Activated CD8-positive, alpha-beta memory T cell treated with anti-CD3 and anti-CD28 coated beads for 4 hours (primary cell): ENCODE data around the gene CEP164.
"Not testable (repeated sequence)": the region's sequence is repeated elsewhere in the genome, so short reads cannot be mapped to it uniquely, and the experiment has no call there.

Experiments
- DNase-seq, 2 donors: peaks; one replicate each; pipeline ENCODE4 v3.0.0-alpha.2; 2020; ENCODE audit warnings: low read depth in 2 of 2

The CEP164 gene

DNA sequence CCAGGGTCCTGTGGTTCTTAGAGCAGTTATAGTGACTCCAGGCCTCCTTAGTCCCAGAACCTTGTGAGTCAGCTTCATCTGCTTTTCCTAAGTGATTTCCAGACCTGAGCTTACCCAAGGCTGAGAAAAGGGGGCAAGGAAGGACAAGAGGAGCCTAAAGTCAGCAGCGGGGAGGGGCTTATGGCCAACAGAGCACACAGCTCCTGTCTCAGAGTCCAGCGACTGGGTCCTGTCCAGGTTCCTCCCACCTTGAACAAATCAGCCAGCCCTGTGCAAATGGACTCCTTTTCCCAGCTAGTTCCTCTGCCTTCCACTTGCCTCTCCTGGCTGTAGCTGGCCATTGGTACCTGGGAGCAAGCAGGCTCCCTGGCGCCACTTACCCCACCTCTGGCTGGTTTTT lies 22.5 kb upstream of the CEP164 start:
- DNase-seq = no peak

DNA sequence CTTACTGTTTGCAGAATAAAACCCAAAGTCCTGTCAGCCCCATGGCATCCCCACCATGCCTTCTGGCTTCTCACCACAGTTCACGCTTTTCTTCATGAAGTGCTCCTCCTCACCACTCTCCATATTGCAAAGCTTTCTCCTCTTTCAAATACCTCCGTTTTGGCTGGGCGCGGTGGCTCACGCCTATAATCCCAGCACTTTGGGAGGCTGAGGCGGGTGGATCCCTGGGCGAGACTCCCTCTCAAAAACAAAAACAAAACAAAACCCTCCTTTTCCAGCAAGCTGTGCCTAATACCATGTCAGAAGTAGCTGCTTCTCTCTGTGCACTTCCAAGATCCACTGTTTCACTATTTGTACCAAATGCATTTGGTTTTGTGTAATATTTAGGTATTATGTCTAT lies 18.3 kb upstream of the CEP164 start:
- no peak for DNase-seq

DNA sequence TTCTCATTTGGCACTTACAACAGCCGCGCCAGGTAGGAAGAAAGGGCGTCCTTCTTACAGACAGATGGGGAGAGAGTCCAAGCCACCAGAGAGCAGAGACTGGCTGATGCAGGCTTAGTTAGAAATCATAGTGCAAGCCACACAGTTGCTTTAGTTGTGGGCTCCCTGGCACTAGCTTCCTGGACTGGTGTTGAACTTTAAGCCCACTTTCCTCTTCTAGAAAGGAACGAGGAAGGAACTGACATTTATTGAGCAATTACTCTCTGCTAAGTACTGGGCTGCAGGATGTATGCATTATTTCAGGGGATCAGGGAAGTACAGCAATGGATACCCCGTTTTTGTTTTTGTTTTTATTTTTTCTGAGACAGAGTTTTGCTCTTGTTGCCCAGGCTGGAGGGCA lies 14.6 kb upstream of the CEP164 start:
- DNase-seq = no peak

DNA sequence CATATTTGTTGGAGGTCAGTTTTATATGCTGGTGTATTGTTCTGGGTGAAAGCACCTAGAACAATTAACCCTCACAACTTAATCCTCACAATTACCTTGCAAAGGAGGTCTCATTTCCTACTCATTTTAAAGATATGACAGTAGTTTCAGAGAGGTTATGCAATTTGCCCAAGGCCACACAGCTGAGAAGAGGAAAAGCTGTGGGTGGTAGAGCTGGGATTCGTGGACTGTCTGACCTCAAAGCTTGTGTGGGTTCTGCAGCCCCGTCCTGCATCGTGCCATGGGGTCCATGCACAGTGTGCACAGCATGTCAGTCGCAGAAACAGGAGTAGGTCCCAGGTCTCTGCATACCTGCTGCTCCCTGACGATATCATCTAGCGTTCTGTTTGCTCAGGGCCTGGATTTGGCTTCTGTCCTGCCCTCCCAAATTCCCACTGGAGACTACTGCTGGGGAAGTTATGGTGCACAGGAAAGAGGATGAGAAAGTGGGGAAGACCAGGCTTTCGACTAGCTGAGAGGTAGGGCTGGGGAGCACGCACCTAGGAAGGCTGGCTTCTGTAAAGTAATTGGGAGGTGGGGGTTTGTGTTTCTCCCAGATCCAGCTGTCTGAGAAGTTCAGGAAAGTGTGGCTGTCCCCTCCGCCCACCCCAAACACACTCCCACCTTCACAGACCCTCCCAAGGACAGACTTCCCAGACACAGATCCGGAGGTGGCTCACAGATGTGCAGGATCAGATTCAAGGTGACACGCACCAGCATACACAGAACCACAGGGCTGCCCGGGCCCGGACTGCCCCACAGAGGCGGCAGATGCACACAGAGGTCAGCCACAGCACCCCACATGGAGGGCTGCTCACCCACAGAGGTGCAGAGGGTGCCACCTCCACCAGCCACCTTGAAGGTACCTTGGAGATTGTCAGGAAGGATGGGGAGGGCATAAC lies 13.6 kb upstream of the CEP164 start:
- DNase-seq = no peak

DNA sequence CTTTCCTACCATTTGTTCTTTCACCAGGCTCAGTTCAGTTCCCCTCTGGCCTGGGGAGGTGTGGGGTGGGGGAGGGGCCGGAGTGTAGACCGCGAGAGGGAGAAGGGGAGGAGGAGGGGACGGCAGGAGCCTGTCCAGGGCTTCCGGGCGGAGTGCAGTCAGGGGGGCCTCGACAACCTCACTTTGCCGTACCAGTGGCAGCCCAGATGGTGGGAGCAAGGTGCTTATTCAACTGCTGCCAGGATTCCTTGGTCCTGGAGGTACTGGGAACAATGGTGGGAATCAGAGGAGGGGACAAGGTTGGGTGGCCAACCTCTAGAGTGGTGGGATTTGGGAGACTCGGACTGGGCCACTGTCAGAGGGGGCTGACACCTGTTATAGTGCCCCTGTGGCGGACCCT lies 12.8 kb upstream of the CEP164 start:
- no peak for DNase-seq

DNA sequence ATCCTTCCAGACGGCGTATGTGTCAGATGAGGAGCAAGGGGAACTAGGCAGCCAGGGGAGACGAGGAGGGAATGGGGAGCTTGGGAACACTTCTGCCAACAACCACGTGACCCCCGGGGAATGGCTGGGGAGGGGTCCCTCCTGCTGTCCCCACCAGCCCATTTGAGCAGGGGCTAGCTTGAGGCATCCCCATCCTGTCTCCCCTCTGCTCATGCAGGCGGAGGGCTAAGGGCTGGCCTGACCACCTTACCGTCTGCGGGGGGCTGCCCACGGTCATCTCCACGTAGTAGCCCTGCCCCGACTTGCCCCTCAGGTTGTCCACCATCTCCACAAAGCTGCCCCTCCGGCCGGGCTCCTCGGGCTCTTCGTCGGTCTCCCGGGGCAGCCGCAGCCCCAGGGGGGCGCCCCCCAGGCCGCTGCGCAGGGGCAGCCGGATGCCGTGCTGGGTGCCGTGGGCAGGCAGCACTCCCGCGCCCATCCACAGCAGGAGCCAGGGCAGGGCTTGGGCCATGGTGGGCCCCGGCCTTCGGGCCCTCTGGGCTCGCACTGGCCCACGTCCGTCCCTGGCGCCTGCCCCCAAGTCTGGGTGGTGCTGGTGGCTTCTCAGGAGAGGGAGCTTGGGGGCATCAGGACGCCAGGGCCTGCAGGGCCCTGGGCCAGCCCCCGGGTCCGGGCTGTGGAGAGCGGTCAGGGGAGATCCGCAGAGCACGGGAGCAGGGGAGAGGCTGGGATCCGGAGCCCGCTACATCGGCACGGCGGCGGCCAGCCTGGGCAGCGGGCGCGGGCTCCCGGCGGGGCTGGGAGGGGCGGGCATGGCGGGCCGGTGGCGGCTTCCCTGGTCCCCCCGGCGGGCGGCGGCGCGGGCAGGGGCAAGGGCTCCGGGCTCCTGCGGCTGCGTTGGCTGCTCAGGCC lies 12.1 kb upstream of the CEP164 start:
- no peak for DNase-seq

DNA sequence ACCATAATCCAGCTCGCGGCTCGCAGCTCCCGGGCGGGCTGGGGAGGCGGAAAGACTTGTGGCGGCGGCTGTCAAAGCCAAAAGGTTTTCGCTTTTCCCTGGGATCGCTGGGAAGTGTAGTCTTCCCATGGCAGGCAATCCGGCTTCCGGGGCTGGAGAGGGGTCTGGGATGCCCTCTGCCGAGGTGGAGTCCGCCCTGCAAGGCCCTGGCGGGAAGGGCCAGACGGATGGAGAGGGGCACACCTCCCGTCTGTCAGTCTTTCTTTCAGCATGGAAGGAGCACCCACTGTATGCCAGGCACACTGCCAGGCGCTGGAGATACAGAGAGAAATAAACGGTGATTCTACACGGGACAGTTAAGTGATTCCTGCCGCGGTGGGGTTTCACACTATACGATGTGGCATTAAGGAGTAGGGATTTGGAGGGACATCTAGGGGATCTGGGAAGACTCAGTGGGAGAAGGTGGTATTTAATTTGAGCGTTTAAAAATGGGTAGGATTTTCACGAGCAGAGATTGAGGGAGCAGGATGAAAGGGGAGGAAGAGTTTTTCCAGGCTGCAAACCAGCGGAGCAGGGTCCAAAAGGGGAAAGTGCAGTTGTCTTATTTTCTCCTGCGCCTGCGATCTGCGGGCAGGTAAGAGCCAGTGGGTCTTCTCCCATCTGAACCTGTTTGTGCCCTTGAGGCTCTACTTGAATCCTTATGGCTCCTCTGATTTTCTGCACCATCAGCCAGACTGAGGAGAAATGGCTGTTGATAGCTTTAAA lies 11.3 kb upstream of the CEP164 start, which contains the start of gene BACE1:
TSS of gene BACE1 (minus strand) at position 60 of the 765 bp plus-strand sequence. CDS start 461 bp downstream, outside the sequence.
- no peak for DNase-seq

DNA sequence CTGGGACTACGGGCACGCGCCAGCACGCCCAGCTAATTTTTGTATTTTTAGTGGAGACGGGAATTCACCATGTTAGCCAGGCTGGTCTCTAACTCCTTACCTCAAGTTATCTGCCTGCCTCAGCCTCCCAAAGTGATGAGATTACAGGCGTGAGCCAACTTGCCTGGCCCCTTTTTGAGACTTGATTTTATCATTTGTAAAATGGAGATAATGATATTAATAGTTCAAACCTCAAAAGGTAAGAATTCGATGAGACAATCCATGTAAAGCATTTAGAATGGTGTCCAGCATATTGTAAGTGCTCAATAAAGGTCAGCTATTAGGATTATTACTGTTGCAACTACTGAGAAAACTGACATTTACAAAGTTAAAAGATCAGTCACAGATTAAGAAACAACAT lies 8.9 kb upstream of the CEP164 start:
- DNase-seq = no peak

DNA sequence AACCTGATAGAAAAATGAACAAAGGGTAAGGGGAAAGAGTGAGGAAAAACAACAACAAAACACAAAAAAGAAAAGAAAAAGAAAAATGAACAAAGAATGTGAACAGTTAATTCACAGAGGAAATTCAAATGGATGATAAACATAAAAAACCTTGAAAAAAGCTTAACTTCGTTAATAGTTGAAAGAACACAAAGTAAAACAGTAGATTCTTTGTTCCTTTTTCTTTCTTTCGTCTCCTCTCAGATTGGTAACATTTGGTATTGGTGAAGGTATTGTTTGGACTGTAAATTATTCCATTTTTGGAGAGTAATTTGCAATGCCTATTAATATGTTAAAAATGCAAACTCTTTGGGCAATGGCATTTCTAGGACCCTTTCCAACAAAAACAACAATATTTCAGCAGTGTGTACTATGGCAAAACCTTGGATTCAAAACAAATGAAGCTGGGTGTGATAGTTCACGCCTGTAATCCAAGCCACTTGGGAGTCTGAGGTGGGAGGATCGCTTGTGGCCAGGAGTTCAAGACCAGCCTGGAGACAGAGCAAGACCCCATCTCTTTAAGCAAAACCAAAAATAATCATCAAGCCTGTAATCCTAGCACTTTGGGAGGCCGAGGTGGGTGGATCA lies 8.3 kb upstream of the CEP164 start:
- DNase-seq = no peak

DNA sequence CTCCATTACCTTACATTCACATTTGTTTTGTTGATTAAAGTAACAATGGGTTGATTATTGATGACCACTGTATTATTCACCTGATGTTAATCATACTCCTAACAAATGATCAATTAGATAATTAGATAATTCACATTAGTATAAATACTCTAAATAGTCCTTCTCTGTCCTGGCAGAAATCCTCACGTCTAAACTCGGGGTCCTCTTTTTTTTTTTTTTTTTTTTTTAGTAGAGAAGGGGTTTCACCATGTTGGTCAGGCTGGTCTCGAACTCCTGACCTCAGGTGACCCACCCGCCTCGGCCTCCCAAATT lies 443 bp upstream of the CEP164 start:
- DNase-seq = not testable (repeated sequence)

DNA sequence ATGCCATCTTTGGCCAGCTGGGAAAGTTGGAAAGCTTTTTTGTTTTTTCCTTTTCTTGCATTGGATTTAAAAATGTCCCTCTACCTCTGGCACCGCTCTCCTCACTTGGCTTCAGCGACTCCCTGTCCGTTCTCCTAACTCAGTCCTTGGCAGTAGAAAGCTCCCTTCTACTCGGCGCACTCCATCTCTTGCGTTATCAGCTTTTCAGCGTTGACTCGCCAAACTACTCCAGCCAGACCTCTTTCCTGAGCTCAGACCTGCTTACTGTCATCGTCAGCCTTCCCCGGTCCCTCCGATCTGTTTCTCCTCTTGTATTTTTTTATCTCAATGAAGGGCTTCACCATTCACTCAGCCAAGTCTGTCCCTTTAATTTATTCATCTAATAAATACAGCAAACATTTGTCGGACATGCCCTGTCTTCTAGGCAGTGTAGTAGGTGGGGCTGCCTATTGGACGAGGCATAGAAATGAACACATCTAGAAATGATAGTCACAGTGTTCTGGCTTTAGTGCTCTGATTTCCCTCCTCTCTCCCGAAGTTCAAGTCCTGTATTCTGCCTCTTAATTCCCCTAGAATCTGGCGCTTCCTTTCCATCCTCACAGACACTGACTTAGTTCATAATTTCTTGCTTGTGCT lies 839 bp downstream of the CEP164 start:
- DNase-seq = no peak

DNA sequence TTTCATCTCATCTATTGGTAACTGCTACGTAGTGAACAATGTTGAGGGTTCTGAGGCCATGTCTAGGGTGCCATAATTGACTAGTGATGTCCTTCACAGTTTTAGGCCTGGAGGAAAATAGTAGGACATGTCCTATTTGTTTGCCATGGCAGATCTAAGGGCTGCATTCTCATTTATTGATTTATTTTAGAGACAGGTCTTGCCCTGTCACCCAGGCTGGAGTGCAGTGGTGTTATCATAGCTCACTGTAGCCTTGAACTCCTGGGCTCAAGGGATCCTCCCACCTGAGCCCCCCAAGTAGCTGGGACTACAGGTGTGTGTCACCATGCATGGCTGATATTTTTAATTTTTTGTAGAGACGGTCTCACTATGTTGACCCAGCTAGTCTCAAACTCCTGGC lies 5.2 kb downstream of the CEP164 start:
- DNase-seq = no peak

DNA sequence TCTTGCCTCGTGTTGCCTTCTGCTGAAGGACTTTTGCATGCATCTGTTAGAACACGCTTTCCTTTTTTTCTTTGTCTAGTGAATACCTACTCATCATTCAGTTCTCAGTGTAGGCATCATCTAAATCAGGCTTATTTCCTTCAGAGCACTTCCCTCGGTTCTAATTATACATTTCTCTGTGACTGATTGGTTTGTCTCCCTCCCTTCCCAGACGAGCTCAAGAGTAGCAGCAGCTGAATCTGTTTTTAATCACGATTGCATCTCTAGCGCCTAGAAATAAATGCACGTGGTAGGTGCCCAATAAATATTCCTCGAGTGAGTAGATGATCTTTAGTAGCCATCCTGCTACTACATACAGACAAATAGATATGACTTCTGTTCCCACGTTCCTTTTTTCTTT lies 6.3 kb downstream of the CEP164 start:
- DNase-seq = no peak

DNA sequence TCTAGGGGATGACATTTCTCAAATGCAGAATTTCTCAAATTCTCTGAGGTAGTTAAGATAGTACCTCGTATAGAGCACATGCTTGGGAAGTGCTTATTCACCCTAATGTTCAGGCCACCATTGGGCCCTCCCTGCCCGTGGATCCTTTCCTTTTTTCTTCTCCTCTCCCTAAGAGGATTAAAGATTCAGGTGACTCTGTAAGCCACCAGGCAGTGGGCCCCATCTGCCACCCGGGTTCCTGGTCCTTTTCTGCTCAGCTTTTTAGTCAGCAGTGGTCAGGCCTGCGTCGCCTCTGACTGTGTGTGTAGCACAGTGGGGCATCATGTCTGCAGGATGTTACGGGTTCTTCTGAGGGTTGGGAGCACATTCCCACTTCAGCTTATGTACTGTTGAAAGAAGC lies 7.2 kb downstream of the CEP164 start:
- DNase-seq = no peak

DNA sequence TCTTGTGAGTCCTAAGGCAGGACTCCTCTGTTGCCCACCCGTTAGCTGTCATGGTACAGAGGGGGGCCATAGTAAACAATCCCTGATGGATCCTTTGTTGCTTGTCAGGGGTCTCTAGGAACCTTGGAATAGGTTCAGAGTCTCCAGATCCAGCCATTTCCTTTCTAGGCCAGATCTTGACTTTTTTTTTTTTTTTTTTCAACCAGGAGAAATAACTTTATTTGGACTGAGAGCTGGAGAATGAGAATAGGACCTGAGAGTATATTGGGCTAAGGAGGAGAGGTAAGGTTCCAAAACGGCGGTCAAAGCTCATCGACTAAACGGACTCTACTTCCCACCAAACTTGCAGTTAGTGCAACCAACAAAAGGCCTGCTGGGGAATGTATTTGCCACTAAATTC lies 7.7 kb downstream of the CEP164 start:
- no peak for DNase-seq

DNA sequence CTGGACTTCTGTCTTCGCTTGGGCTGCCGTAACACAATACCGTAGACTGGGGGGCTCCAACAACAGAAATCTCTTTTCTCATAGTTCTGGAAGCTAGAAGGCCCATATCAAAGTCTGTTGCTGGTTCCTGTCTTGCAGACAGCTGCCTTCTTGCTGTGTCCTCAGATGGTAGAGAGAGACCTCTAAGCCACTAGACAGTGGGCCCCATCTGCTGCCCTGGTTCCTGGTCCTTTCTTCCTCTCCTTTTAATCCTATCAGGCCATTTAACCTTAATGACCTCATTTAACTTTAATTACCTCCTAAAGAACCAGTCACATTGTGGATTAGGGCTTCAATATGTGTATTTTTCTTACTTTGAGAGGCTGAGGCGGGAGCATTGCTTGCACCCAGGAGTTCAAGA lies 9.4 kb downstream of the CEP164 start:
- DNase-seq = no peak

DNA sequence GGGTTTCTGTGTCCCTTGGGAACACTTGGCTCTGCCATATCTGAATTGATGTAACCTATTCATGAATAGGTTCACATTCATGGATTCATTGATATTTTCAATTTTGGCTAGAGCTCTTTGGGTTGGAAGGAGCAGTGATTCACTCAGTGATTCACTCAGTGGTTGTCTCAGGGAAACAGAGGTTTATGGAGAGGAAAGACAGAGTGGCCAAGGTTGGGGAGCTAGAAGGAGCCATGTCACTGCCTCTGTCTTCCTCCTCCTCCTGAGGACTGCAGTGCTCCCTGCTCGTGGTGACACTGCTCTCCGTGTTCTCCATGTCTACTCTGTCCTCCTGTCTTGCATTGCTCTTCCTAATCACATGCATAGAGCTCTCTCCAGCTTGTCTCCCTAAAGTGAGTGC lies 17.4 kb downstream of the CEP164 start:
- DNase-seq = no peak

DNA sequence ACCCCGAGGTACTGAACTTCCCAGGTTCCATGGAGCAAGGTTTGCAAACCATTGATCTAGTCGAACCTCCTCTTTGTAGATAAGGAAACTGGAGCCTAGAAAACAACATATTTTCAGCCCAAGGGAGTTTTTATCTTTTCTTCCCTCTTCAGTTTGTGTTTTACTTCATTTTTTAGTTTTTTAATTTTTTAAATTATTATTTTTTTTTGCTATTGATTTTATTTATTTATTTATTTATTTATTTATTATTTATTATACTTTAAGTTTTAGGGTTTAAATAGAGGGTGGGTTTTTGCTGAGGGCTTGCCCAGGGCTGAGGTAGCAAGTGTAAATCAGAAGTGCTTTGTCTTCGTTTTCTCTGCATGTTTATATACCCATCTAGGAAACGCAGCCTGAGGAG lies 26.9 kb downstream of the CEP164 start:
- no peak for DNase-seq

DNA sequence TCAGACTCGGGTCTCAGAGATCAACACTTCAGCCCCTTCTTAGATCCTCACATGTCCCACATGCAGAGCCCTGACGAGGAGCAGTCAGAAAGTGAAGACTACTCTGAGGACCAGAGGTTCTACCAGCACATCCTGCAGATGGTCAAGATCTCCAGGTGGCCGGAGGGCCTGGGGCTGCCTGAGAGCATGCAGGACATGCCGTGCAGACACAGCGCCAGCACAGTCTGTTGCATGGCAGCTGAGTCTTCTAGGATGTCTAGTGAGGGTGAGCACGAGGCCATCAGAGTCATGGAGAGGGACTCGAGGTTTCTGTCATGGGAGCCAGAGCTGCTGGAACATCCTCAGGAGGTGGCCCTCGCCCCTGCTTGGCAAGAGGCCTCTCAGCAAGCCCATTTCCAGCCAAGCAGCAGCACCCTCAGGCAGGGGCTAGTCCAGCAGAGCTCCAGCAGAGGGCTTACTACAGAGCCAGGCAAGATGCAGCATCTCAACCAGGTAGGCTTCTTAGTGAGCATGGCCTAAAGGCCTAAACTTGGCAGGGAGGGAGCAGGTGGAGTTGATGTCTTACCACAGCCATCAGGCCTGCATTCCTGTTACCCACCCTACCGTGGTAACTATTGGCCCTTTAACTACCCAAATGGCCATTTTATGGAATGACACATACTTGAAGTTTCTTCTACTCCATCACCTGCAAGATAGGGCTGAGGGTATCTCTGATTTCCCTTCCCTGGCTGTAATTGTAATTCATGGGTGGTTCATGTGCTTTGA lies 28.7 kb downstream of the CEP164 start:
- no peak for DNase-seq

DNA sequence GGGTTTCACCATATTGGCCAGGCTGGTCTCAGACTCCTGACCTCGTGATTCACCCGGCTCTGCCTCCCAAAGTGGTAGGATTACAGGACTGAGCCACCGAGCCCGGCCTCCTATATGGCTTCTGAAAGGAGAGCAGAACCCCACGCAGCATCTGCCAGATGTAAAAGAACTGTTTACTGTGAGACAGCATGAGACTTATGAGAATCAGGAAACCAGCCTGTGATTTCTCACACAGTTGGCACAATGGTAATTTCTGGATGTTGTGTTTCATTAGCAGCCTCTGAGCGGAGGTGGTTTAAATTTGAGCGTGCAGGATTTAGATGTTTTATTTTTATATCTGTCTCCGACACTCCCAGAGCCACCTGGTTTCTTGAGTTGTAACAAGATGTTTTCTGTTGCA lies 33.8 kb downstream of the CEP164 start:
- no peak for DNase-seq
